ENCODE measurements around the gene SPOCK1.

Gene SPOCK1

DNA sequence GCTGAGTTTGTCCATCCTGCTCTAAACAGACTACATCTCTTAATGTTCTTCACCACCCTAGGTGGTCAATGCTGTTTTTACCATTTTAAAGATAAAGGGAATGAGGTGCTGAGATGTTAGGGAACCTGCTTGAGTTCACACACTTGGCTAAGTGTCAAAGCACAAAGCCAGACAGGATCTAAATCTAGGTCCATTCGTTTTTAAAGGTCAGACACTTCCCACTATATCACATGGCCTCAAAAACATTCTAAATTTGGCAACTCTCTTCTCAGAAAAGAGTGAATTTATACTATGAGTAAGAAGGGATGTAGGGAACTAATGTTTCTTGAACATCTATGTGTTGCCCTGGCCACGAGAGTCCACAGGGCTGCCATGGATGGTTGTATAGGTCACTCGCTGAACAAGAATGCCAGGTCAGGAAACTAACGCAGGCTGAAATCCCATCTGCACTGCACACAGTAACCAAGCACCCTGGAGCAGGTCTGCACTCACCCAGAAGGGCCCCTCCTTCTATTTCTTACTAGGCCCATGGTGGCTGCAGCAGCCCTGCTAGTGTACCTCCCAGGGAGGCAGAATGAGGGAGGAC, 213.0 kb downstream of the SPOCK1 start:
- Mint-ChIP-seq H3K27me3 (no peaks in the 10 kb centered on the region), H3K4me3 (no peak overlapping the region), H3K27ac (no peak overlapping the region), H3K36me3 (no peaks in the 10 kb centered on the region), H3K9me3 (no peaks in the 10 kb centered on the region), H3K4me1 (no peaks in the 10 kb centered on the region)
- no peak for ATAC-seq

DNA sequence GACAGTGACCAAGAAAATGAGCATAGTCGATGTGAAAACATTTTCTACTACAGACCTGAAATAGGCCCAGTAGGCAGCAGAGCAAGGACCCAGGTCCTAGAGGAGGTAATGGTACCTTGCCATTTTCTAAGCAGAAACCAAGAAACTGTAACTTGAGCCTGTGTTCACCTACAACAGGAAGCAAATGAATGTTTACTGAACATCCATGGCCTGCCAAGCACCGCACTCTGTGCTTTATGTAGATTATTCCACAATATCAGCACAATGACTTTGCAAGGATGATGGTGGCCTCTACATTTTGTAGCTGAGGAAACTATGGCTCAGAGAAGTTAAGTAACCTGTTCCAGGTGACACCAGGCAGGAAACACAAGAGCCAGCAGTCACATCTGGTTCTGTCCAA, 215.3 kb downstream of the SPOCK1 start:
- H3K4me3 Mint-ChIP-seq, result no peak overlapping the region
- H3K4me1 Mint-ChIP-seq, result no peaks in the 10 kb centered on the region
- ATAC-seq, result no peak
- H3K9me3 Mint-ChIP-seq, result no peaks in the 10 kb centered on the region
- H3K36me3 Mint-ChIP-seq, result no peaks in the 10 kb centered on the region
- no peaks in the 10 kb centered on the region for H3K27me3 Mint-ChIP-seq
- no peak overlapping the region for H3K27ac Mint-ChIP-seq

DNA sequence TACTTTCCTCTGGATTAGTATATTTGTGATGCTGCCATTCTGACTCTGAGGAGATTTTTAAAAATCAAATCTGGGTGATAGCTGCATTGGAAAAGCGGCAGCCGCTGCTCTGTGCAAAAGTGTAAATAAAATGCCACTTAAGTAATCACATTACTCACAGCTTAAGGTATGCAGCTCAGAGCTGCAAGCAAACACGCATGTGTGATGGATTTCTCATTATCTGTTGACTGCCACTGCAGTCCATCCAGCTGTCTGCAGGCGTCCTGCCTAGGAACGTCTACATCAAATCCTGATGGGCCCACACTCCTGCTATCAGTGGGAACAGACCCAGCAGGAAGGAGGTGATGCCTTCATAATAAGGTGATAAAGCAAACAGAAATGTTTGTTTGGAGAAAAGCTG, 216.9 kb downstream of the SPOCK1 start:
- Mint-ChIP-seq H3K27me3 (no peaks in the 10 kb centered on the region), H3K4me3 (no peak overlapping the region), H3K9me3 (no peaks in the 10 kb centered on the region), H3K36me3 (no peaks in the 10 kb centered on the region), H3K27ac (no peak overlapping the region), H3K4me1 (no peaks in the 10 kb centered on the region)
- ATAC-seq, result no peak

- Mint-ChIP-seq H3K27ac (no peak overlapping the region), H3K4me3 (no peak overlapping the region), H3K27me3 (no peaks in the 10 kb centered on the region), H3K36me3 (no peaks in the 10 kb centered on the region), H3K9me3 (no peaks in the 10 kb centered on the region), H3K4me1 (no peaks in the 10 kb centered on the region)
- ATAC-seq, result no peak
These were observed 217.9 kb downstream of the SPOCK1 start for GRCh38 chr5:137281201-137281600.

GRCh38 chr5:137280656-137281055, 218.5 kb downstream of the SPOCK1 start:
- Mint-ChIP-seq H3K4me3 (no peak overlapping the region), H3K4me1 (no peaks in the 10 kb centered on the region), H3K27me3 (no peaks in the 10 kb centered on the region), H3K9me3 (no peaks in the 10 kb centered on the region), H3K36me3 (no peaks in the 10 kb centered on the region), H3K27ac (no peak overlapping the region)
- ATAC-seq, result no peak

DNA sequence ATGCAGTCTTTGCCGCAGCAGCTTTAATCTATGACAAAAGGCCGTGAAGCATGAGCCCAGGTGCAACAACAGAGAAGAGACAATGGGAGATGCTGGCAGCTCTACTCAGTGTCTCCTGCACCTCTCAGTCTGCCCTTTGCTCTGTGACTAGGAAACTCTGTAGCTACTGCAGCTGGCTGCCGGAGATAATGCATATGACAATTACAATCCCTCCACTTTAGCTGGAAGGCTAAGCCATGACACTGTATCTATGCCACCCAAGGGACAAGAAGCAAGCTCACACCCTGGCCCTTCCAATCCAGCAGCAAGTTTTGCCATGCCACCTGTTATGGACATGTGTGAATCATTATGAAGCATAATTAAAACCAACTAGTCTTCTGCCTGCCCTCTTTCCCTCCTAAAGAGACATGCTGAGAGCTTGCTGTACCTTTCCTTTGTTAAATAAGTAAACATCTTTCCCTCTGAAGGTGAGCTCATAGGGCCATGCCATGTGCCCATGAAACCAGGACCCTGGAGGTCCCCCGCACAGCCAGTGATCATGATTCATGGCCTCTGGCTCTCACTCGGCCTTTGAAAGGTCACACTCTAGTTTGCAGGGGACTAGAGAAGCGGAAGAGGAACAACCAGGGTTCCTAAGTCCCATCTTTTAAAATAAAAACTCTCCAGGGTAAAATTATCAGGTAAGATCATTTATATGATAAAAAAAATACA, 219.4 kb downstream of the SPOCK1 start:
- no peak for ATAC-seq
- Mint-ChIP-seq H3K4me1 (no peaks in the 10 kb centered on the region), H3K27ac (no peak overlapping the region)

GRCh38 chr5:137278476-137278875, 220.7 kb downstream of the SPOCK1 start:
- no peak overlapping the region for H3K4me3 Mint-ChIP-seq
- H3K27ac Mint-ChIP-seq, result no peak overlapping the region
- H3K9me3 Mint-ChIP-seq, result no peaks in the 10 kb centered on the region
- no peak for ATAC-seq
- H3K36me3 Mint-ChIP-seq, result no peaks in the 10 kb centered on the region
- no peaks in the 10 kb centered on the region for H3K4me1 Mint-ChIP-seq
- no peaks in the 10 kb centered on the region for H3K27me3 Mint-ChIP-seq

More for the DNA sequence above, 219.4 kb downstream of the SPOCK1 start:
- H3K36me3 Mint-ChIP-seq, result no peaks in the 10 kb centered on the region
- H3K27me3 Mint-ChIP-seq, result no peaks in the 10 kb centered on the region
- no peak overlapping the region for H3K4me3 Mint-ChIP-seq
- no peaks in the 10 kb centered on the region for H3K9me3 Mint-ChIP-seq

DNA sequence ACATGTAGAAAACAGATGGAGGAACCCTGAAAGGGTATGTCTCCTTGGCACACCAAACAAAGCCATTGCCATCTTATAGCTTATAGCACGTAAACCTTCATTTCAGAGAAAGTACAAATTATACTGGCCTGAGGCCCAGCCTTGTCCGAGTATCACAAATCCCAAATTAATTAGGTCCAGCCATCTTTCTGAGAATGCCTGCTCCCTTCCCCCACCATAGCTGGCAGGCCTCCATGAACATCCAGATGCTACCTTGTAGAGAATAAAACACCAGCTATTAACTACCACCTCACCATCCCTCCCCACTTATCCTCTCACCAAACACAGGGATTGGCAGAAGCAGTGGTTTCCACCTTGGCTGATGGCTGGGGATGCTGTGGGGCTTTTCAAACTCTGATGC, 224.0 kb downstream of the SPOCK1 start:
- H3K27me3 Mint-ChIP-seq, result no peaks in the 10 kb centered on the region
- H3K4me1 Mint-ChIP-seq, result no peaks in the 10 kb centered on the region
- H3K9me3 Mint-ChIP-seq, result no peaks in the 10 kb centered on the region
- no peak overlapping the region for H3K27ac Mint-ChIP-seq
- no peaks in the 10 kb centered on the region for H3K36me3 Mint-ChIP-seq
- no peak for ATAC-seq
- H3K4me3 Mint-ChIP-seq, result no peak overlapping the region

- Mint-ChIP-seq H3K4me1 (no peaks in the 10 kb centered on the region), H3K36me3 (no peaks in the 10 kb centered on the region), H3K4me3 (no peak overlapping the region), H3K9me3 (no peaks in the 10 kb centered on the region), H3K27ac (no peak overlapping the region), H3K27me3 (no peaks in the 10 kb centered on the region)
- no peak for ATAC-seq
These were observed 225.6 kb downstream of the SPOCK1 start for GRCh38 chr5:137273511-137273910.

DNA sequence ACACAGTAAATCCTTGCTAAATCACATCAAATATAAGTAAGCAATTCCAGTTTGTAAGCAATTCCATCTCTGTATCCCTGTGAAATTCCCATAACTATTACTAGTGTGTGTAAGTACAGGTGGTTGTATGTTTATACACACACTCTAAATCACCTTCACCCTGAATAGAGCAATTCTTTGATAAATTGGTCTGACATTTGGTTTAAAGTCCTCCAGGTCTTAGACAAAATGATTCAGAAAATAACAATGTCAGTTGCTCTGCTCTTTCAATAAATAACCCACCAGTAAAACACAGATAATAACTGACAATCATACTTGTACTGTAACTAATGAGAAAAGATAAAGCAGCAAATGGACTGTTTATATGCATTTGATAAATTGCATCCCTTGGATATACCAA, 226.3 kb downstream of the SPOCK1 start:
- no peak overlapping the region for H3K4me3 Mint-ChIP-seq
- no peaks in the 10 kb centered on the region for H3K36me3 Mint-ChIP-seq
- H3K9me3 Mint-ChIP-seq, result no peaks in the 10 kb centered on the region
- no peak for ATAC-seq
- no peaks in the 10 kb centered on the region for H3K27me3 Mint-ChIP-seq
- H3K4me1 Mint-ChIP-seq, result no peaks in the 10 kb centered on the region
- H3K27ac Mint-ChIP-seq, result no peak overlapping the region

- no peaks in the 10 kb centered on the region for H3K4me1 Mint-ChIP-seq
- no peaks in the 10 kb centered on the region for H3K36me3 Mint-ChIP-seq
- no peak for ATAC-seq
- H3K27ac Mint-ChIP-seq, result no peak overlapping the region
- no peaks in the 10 kb centered on the region for H3K27me3 Mint-ChIP-seq
- no peaks in the 10 kb centered on the region for H3K9me3 Mint-ChIP-seq
- no peak overlapping the region for H3K4me3 Mint-ChIP-seq
These were observed 229.2 kb downstream of the SPOCK1 start for GRCh38 chr5:137269946-137270345.

GRCh38 chr5:137269274-137269673, 229.9 kb downstream of the SPOCK1 start:
- Mint-ChIP-seq H3K4me3 (no peak overlapping the region), H3K9me3 (no peaks in the 10 kb centered on the region), H3K36me3 (no peaks in the 10 kb centered on the region), H3K27ac (no peak overlapping the region), H3K27me3 (no peaks in the 10 kb centered on the region), H3K4me1 (no peaks in the 10 kb centered on the region)
- ATAC-seq, result no peak

DNA sequence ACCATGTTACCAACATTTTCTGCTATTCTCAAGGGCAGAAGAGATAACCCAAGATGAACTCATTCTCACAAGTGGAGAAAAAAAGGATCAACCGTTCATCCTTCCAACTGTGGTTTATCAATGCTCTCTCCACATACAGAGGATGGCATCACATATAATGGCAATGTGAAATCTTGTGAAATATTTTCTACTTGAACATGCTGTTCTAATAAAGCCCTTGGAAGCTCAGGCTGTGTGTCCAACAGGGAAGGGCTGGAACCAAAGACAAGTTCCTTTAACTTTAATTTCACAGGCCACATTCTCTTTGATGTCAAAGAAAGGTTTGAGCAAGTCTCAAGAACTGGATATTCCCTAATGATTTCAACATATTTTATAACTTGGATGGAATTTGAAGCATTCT, 230.5 kb downstream of the SPOCK1 start:
- Mint-ChIP-seq H3K4me1 (no peaks in the 10 kb centered on the region), H3K36me3 (no peaks in the 10 kb centered on the region), H3K27ac (no peak overlapping the region), H3K27me3 (no peaks in the 10 kb centered on the region), H3K9me3 (no peaks in the 10 kb centered on the region), H3K4me3 (no peak overlapping the region)
- ATAC-seq, result no peak

- Mint-ChIP-seq H3K27me3 (no peaks in the 10 kb centered on the region), H3K9me3 (no peaks in the 10 kb centered on the region), H3K4me1 (no peaks in the 10 kb centered on the region), H3K36me3 (no peaks in the 10 kb centered on the region), H3K27ac (no peak overlapping the region), H3K4me3 (no peak overlapping the region)
- no peak for ATAC-seq
These were observed 232.9 kb downstream of the SPOCK1 start for GRCh38 chr5:137266186-137266585.

DNA sequence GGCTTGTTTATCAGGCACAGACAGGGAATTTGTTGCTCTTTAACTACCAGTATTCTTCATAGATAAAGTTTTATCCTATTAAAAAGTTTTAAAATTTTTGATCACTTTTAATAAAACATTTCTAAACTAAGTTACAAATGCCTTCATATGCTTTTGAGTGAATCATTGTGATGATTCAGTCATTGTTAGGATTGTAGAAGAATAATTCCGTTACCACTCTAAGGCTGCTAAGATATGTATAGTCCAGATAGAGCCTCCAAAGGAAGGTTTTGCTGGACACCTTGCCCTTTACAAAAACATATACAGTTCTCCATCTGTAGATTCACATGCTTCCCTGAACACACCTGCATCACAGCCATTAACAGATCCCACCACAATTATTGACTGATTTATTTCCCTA, 233.7 kb downstream of the SPOCK1 start:
- H3K27ac Mint-ChIP-seq, result no peak overlapping the region
- H3K36me3 Mint-ChIP-seq, result no peaks in the 10 kb centered on the region
- no peaks in the 10 kb centered on the region for H3K9me3 Mint-ChIP-seq
- ATAC-seq, result no peak
- H3K4me3 Mint-ChIP-seq, result no peak overlapping the region
- H3K27me3 Mint-ChIP-seq, result no peaks in the 10 kb centered on the region
- no peaks in the 10 kb centered on the region for H3K4me1 Mint-ChIP-seq

- no peaks in the 10 kb centered on the region for H3K9me3 Mint-ChIP-seq
- no peaks in the 10 kb centered on the region for H3K36me3 Mint-ChIP-seq
- no peaks in the 10 kb centered on the region for H3K4me1 Mint-ChIP-seq
- ATAC-seq, result no peak
- no peak overlapping the region for H3K27ac Mint-ChIP-seq
- H3K4me3 Mint-ChIP-seq, result no peak overlapping the region
- H3K27me3 Mint-ChIP-seq, result no peaks in the 10 kb centered on the region
These were observed 234.6 kb downstream of the SPOCK1 start for GRCh38 chr5:137264573-137264972.
